Osteocyte (in vitro differentiated cells): ENCODE results near the gene PCP4L1. TPM values are rescaled to one million over a fixed set of nuclear protein-coding genes. Genes with fewer than 3 reads are reported as not detected.
"Not testable (repeated sequence)": the region's sequence is repeated elsewhere in the genome, so short reads cannot be mapped to it uniquely, and the experiment has no call there.

ENCODE experiments used
- DNase-seq: peaks from one replicate; pipeline ENCODE4 v3.0.0; 2021; ENCODE audit warnings: mixed read lengths; ENCODE audit not compliant: unreplicated experiment; ENCODE audit errors: extremely low spot score
- H3K27ac Mint-ChIP-seq: one replicate; pipeline ENCODE4 v1.8.0; 2021; ENCODE audit warnings: mild to moderate bottlenecking, mixed read lengths; ENCODE audit not compliant: unreplicated experiment
- H3K27me3 Mint-ChIP-seq: one replicate; pipeline ENCODE4 v1.8.0; 2021; ENCODE audit warnings: mixed read lengths; ENCODE audit not compliant: unreplicated experiment
- H3K36me3 Mint-ChIP-seq: one replicate; pipeline ENCODE4 v1.8.0; 2021; ENCODE audit warnings: mixed read lengths; ENCODE audit not compliant: unreplicated experiment
- H3K4me1 Mint-ChIP-seq: one replicate; pipeline ENCODE4 v1.8.0; 2021; ENCODE audit warnings: mixed read lengths; ENCODE audit not compliant: unreplicated experiment
- H3K4me3 Mint-ChIP-seq: one replicate; pipeline ENCODE4 v1.8.0; 2021; ENCODE audit warnings: mild to moderate bottlenecking, moderate library complexity, mixed read lengths; ENCODE audit not compliant: unreplicated experiment
- H3K9me3 Mint-ChIP-seq: one replicate; pipeline ENCODE4 v1.8.0; 2021; ENCODE audit warnings: mixed read lengths; ENCODE audit not compliant: unreplicated experiment
- CTCF ChIP-seq: fragments of 200-600 bp; sonication (generic); IDR thresholded peaks from 2 replicates; pipeline ENCODE4 v1.5.0; 2021; ENCODE audit warnings: antibody characterized with exemption, mild to moderate bottlenecking, moderate library complexity
- total RNA-seq: library from RNA; stranded (reverse); gene quantifications from 2 replicates; pipeline ENCODE4 v1.2.1, GENCODE V29; 2021

Gene PCP4L1
- total RNA-seq, 1 donor from 2014 or later = not detected

GRCh38 chr1:161309868-161310267 lies 51.3 kb downstream of the PCP4L1 start, which contains the start of gene MPZ:
Gene MPZ (minus strand): TSS chr1:161309968. CDS start chr1:161309905, 63 bp downstream.
- Mint-ChIP-seq H3K27ac (no peak within 1 kb of the TSS), H3K9me3 (no peaks in the 10 kb centered on the region)

GRCh38 chr1:161311595-161312181 lies 53.1 kb downstream of the PCP4L1 start:
- Mint-ChIP-seq H3K9me3 (no peaks in the 10 kb centered on the region), H3K4me3 (no peak overlapping the region), H3K36me3 (no peaks in the 10 kb centered on the region), H3K27me3 (peaks cover 17% of the 10 kb centered on the region), H3K4me1 (peaks cover 36% of the 10 kb centered on the region), H3K27ac (no peak overlapping the region)
- no peak for TF ChIP-seq CTCF
- DNase-seq = no peak

More at GRCh38 chr1:161309868-161310267, 51.3 kb downstream of the PCP4L1 start, which contains the start of gene MPZ:
- Mint-ChIP-seq H3K27me3 (peaks cover 18% of the 10 kb centered on the region), H3K4me1 (peaks cover 29% of the 10 kb centered on the region), H3K4me3 (no peak within 1 kb of the TSS), H3K36me3 (no peaks in the 10 kb centered on the region)
- TF ChIP-seq CTCF = no peak
- DNase-seq = no peak

DNA sequence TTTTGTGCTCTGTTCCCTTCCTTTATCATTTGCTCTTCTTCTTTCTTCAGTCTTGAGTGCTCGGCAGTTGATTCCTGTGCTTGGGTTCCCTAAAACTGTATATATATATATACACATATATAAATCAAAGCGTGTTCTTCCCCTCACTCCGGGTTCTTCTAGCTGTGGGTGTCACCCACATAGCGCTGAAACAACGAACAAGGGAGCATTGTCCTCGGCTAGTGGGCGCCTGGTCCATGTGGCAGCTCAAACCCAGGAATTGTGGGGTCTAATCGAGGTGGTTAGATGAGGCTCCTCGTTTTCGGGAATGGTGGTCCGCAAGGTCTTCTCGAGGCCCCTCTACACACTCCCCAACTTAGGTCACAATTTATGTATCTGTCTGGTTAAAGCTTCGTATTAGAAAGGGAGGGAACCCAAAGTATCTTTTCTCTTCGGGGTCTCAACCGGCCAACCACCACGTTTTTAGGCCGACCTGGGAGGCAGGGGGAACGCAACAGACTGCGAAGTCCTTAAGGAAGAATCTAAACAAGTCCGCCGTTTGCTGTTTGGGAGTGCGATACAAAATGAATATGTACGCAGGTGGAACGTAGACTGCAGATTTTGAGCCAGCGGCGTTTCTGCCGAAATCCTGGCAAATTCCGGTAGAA lies 55.1 kb downstream of the PCP4L1 start:
- Mint-ChIP-seq H3K27me3 (peaks cover 13% of the 10 kb centered on the region), H3K9me3 (no peaks in the 10 kb centered on the region), H3K27ac (peak overlapping the region; percentile 97), H3K4me1 (peaks cover 18% of the 10 kb centered on the region), H3K36me3 (peaks cover 3% of the 10 kb centered on the region), H3K4me3 (peak overlapping the region; percentile 97)
- TF ChIP-seq CTCF = no peak
- no peak for DNase-seq

DNA sequence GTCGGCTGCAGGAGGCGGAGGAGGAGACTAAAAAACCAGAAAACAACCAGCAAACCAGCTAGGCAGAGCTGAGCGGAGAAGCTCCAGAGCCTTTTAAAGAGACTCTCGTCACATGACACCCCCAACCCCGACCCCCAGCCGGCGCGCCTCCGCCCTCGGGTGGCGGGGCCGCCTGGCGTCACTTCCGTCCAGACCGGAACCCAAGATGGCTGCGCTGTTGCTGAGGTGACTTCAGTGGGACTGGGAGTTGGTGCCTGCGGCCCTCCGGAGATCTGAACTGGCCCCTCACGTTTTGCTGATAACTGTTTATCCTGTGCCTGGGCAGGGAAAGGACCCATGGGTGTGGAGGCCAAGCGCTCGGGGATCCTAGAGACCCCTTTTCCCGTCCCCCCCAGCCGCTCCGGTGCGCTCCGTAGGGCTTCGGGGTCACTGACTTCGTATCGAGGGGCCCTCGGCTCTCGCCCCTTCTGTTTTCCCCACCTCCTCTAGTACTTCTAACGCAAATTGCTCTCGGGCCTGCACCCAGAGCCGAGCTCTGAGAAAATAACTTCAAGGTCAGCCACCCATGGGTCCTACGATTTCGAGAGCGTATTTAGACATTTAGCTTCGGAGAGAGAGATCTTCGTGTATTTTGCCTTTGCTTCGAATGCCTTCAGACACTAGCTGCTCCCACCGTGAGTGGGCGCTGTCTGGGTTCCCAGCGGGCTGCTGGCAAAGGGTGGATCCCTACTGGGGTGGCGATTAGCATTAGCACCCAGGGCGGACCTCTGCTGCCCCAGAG lies 55.8 kb downstream of the PCP4L1 start, which contains the start of gene SDHC:
Gene SDHC, plus strand, starts transcription at position 181 of the 781 bp plus-strand sequence. Its CDS starts 25 bp downstream, at position 206.
- no peaks in the 10 kb centered on the region for H3K9me3 Mint-ChIP-seq
- peak within 1 kb of the TSS; percentile 97 for H3K27ac Mint-ChIP-seq
- DNase-seq = peak; percentile 96
- H3K27me3 Mint-ChIP-seq = peaks cover 11% of the 10 kb centered on the region
- peak within 1 kb of the TSS; percentile 97 for H3K4me3 Mint-ChIP-seq
- H3K4me1 Mint-ChIP-seq = peaks cover 18% of the 10 kb centered on the region
- peaks cover 3% of the 10 kb centered on the region for H3K36me3 Mint-ChIP-seq
- peak; percentile 54 for TF ChIP-seq CTCF

- peak; percentile 68 for DNase-seq
- H3K27me3 Mint-ChIP-seq, H3K9me3 Mint-ChIP-seq, H3K27ac Mint-ChIP-seq, H3K36me3 Mint-ChIP-seq: not testable (repeated sequence)
- H3K4me3 Mint-ChIP-seq = peak overlapping the region; percentile 97
- peaks cover 18% of the 10 kb centered on the region for H3K4me1 Mint-ChIP-seq
These were observed 57.5 kb downstream of the PCP4L1 start for GRCh38 chr1:161315841-161316674.
